Loucy (cell line): ENCODE measurements around the gene PTPRS.

Source experiments
- H2AFZ ChIP-seq: fragments of 200-600 bp; sonication (generic); 2 replicates; pipeline ENCODE4 v1.6.0; 2016; ENCODE audit warnings: antibody characterized with exemption, mild to moderate bottlenecking, low read length, moderate library complexity
- H3F3A ChIP-seq: fragments of 200-600 bp; 2 replicates; pipeline ENCODE4 v1.6.0; 2016; ENCODE audit warnings: antibody characterized with exemption, low read depth, mild to moderate bottlenecking
- H3K27me3 ChIP-seq: fragments of 200-600 bp; sonication (generic); 2 replicates; pipeline ENCODE4 v1.6.1; 2014; ENCODE audit warnings: low read length, mild to moderate bottlenecking; ENCODE audit not compliant: insufficient read depth, poor library complexity, severe bottlenecking
- H3K36me3 ChIP-seq: fragments of 200-600 bp; sonication (generic); 2 replicates; pipeline ENCODE4 v1.6.1; 2016; ENCODE audit warnings: low read length; ENCODE audit not compliant: insufficient read depth
- H3K4me1 ChIP-seq: fragments of 200-600 bp; sonication (generic); 2 replicates; pipeline ENCODE4 v1.5.1; 2014; ENCODE audit warnings: low read length, mild to moderate bottlenecking; ENCODE audit not compliant: insufficient read depth, poor library complexity, severe bottlenecking
- H3K4me2 ChIP-seq: fragments of 200-600 bp; sonication (generic); 2 replicates; pipeline ENCODE4 v1.6.0; 2014; ENCODE audit warnings: antibody characterized with exemption, low read length, low read depth, mild to moderate bottlenecking; ENCODE audit not compliant: poor library complexity, severe bottlenecking
- H3K4me3 ChIP-seq: fragments of 200-600 bp; sonication (generic); 2 replicates; pipeline ENCODE4 v1.5.1; 2014; ENCODE audit warnings: low read length, mild to moderate bottlenecking, mixed read lengths; ENCODE audit not compliant: poor library complexity, severe bottlenecking
- H3K79me2 ChIP-seq: fragments of 200-600 bp; sonication (generic); 2 replicates; pipeline ENCODE4 v1.6.1; 2014; ENCODE audit warnings: low read length; ENCODE audit not compliant: insufficient read depth
- H3K9ac ChIP-seq: fragments of 200-600 bp; sonication (generic); 2 replicates; pipeline ENCODE4 v1.6.0; 2014; ENCODE audit warnings: mild to moderate bottlenecking, low read depth, low read length, moderate library complexity; ENCODE audit not compliant: poor library complexity, severe bottlenecking
- H3K9me2 ChIP-seq: fragments of 200-600 bp; sonication (generic); replicated peaks from 2 replicates; pipeline ENCODE4 v1.6.1; 2016; ENCODE audit warnings: low read depth, low read length, mixed read lengths
- H3K9me3 ChIP-seq: fragments of 200-600 bp; sonication (generic); 2 replicates; pipeline ENCODE4 v1.6.1; 2014; ENCODE audit warnings: mild to moderate bottlenecking, antibody characterized with exemption, low read length, low read depth; ENCODE audit not compliant: insufficient read depth
- H4K20me1 ChIP-seq: fragments of 200-600 bp; sonication (generic); 2 replicates; pipeline ENCODE4 v1.6.0; 2014; ENCODE audit warnings: antibody characterized with exemption, low read length, mild to moderate bottlenecking; ENCODE audit not compliant: insufficient read depth, poor library complexity, severe bottlenecking
- CTCF ChIP-seq: fragments of 200-600 bp; sonication (generic); conservative IDR thresholded peaks from 2 replicates; pipeline ENCODE4 v1.5.1; 2014; ENCODE audit warnings: mild to moderate bottlenecking, antibody characterized with exemption, low read length
- EZH2phosphoT487 ChIP-seq: fragments of 200-600 bp; IDR thresholded peaks from 2 replicates; pipeline ENCODE4 v1.6.1; 2018; ENCODE audit warnings: antibody characterized with exemption, mild to moderate bottlenecking, moderate library complexity, borderline replicate concordance

Gene PTPRS

DNA sequence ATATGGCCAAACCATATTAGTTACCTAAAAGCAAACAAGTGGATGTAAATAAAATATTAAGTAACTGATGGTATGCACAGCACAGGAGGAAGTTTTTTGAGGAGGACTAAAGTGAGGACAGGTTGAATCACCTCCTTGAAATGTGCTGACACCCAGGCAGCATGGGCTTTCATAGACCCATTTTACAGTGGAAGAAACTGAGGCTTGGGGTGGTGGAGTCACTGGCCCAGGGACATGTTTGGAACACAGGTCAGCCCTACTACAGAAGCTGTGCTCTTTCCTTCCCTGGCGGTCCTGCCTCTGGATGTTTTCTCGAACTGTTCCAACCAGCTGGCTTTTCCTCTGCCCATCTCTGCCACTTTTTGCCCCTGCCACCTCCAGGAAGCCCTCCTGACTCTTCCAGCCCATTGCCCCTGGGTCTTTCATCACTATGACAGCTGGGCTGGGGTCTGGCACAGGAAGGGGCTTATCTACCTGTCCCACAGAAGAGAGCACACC, 11.2 kb upstream of the PTPRS start:
- H3K4me2 ChIP-seq: no peak overlapping the region
- no peaks in the 10 kb centered on the region for H4K20me1 ChIP-seq
- no peaks in the 10 kb centered on the region for H3K79me2 ChIP-seq
- TF ChIP-seq EZH2phosphoT487 (no peak), CTCF (no peak)
- no peak overlapping the region for H2AFZ ChIP-seq
- H3K9me2 ChIP-seq: no peaks in the 10 kb centered on the region
- no peak overlapping the region for H3K4me3 ChIP-seq
- H3K9me3 ChIP-seq: no peaks in the 10 kb centered on the region
- H3K36me3 ChIP-seq: no peaks in the 10 kb centered on the region
- H3K27me3 ChIP-seq: no peaks in the 10 kb centered on the region
- no peak overlapping the region for H3K9ac ChIP-seq
- no peaks in the 10 kb centered on the region for H3F3A ChIP-seq
- H3K4me1 ChIP-seq: no peaks in the 10 kb centered on the region

- H3K9ac ChIP-seq: no peak overlapping the region
- no peak overlapping the region for H3K4me3 ChIP-seq
- no peaks in the 10 kb centered on the region for H3F3A ChIP-seq
- TF ChIP-seq EZH2phosphoT487: no peak
- H3K79me2 ChIP-seq: no peaks in the 10 kb centered on the region
- H3K9me3 ChIP-seq: no peaks in the 10 kb centered on the region
- no peaks in the 10 kb centered on the region for H3K36me3 ChIP-seq
- H2AFZ ChIP-seq: no peak overlapping the region
- no peaks in the 10 kb centered on the region for H4K20me1 ChIP-seq
- no peaks in the 10 kb centered on the region for H3K27me3 ChIP-seq
- H3K4me2 ChIP-seq: no peak overlapping the region
- no peaks in the 10 kb centered on the region for H3K4me1 ChIP-seq
- no peaks in the 10 kb centered on the region for H3K9me2 ChIP-seq
Measured at GRCh38 chr19:5349041-5349440, 8.4 kb upstream of the PTPRS start.

DNA sequence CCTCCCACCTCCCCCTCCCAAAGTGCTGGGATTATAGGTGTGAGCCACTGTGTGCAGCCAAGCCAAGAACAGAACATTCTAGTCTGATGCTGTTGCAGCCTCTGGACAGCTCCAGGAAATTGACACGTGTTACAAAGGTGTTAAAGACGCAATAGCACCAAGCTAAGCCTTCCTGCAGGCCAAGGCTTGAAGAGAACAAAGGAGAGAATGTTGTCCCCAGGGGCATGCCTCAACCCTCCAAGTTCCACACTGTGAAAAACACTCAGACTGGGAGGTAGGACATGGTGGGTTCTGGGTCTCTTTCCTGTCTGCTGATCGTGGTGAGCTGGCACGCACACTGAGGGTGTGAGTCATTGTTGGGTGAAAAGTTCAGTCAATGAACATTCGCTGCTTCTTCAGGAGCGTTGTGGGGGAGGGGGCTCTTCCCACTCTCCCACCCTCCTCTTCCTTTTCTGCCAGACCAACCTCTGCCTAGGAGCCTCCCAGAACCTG, 5.3 kb upstream of the PTPRS start:
- H3K9me3 ChIP-seq: no peaks in the 10 kb centered on the region
- TF ChIP-seq EZH2phosphoT487 (no peak), CTCF (no peak)
- no peaks in the 10 kb centered on the region for H4K20me1 ChIP-seq
- no peaks in the 10 kb centered on the region for H3K79me2 ChIP-seq
- H2AFZ ChIP-seq: no peak overlapping the region
- no peaks in the 10 kb centered on the region for H3K9me2 ChIP-seq
- no peaks in the 10 kb centered on the region for H3K4me1 ChIP-seq
- H3K27me3 ChIP-seq: no peaks in the 10 kb centered on the region
- H3K36me3 ChIP-seq: no peaks in the 10 kb centered on the region
- H3K4me2 ChIP-seq: no peak overlapping the region
- H3K9ac ChIP-seq: no peak overlapping the region
- no peak overlapping the region for H3K4me3 ChIP-seq
- H3F3A ChIP-seq: no peaks in the 10 kb centered on the region

GRCh38 chr19:5343848-5344247, 3.2 kb upstream of the PTPRS start:
- no peak overlapping the region for H3K4me3 ChIP-seq
- no peak overlapping the region for H2AFZ ChIP-seq
- no peaks in the 10 kb centered on the region for H3K9me3 ChIP-seq
- peaks cover 4% of the 10 kb centered on the region for H3K27me3 ChIP-seq
- no peaks in the 10 kb centered on the region for H3K36me3 ChIP-seq
- TF ChIP-seq CTCF: no peak
- no peak for TF ChIP-seq EZH2phosphoT487
- H4K20me1 ChIP-seq: no peaks in the 10 kb centered on the region
- H3F3A ChIP-seq: no peaks in the 10 kb centered on the region
- H3K9me2 ChIP-seq: no peaks in the 10 kb centered on the region
- H3K4me2 ChIP-seq: no peak overlapping the region
- H3K79me2 ChIP-seq: no peaks in the 10 kb centered on the region
- H3K9ac ChIP-seq: no peak overlapping the region
- H3K4me1 ChIP-seq: no peaks in the 10 kb centered on the region
